NCI-H774 (cell line): ENCODE data around the gene PRDM7.
"Not testable (repeated sequence)": the region's sequence is repeated elsewhere in the genome, so short reads cannot be mapped to it uniquely, and the experiment has no call there.

Experiments used
- DNase-seq: peaks from one replicate; lab custom pipeline; 2025; lab: John Stamatoyannopoulos, UW

PRDM7 gene

DNA sequence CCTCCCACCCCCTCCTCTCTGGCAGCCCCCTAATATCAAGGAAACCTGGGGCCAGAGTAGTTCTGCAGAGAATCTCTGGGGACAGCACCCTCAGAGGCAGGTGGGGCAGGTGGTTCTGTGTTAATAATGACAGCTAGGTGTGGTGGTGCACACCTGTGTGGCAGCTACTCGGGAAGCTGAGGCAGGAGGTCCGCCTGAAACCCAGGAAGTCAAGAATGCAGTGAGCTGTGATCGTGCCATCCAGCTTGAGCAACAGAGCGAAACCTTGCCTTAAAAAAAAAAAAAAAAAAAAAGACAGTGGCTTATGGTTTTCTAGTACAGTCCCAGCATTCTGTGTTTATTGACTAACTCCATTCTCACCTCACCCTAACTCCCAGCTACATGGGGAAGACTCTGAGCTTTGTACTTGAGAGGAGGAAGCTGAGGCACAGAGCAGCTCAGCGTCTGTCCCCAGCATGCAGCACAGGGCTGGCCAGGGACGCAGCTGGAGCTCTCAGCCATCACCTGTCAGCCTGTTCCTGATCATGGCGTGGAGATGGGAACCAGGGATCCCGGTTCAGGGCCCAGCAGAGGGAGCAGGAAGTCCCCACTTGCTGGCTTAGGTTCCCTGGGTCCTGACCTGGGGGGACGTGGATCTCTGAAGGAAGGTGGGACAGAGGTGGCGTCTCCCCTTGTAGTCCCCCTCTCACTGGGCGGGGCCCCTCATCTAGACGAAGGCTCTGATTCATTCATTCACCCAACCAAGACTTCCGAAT, 64.0 kb downstream of the PRDM7 start:
- no peak for DNase-seq

- DNase-seq, result no peak
These were observed 65.1 kb downstream of the PRDM7 start for GRCh38 chr16:90011908-90012501.

DNA sequence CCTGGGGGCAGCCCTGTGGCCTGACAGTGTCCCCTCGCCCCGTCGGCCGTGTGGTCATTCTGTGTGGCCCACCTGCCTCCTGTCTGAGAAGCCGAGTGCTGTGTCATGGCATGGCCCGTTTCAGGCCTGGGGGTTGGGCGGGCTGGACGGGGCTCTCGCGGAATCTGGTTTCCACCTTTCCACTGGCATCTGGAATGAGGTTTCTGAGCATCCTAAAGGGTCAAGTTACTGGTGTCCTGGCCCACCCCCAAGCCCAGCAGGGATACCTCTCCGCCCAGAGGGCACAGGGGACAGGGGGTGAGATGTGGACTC, 65.7 kb downstream of the PRDM7 start:
- DNase-seq, result no peak

DNA sequence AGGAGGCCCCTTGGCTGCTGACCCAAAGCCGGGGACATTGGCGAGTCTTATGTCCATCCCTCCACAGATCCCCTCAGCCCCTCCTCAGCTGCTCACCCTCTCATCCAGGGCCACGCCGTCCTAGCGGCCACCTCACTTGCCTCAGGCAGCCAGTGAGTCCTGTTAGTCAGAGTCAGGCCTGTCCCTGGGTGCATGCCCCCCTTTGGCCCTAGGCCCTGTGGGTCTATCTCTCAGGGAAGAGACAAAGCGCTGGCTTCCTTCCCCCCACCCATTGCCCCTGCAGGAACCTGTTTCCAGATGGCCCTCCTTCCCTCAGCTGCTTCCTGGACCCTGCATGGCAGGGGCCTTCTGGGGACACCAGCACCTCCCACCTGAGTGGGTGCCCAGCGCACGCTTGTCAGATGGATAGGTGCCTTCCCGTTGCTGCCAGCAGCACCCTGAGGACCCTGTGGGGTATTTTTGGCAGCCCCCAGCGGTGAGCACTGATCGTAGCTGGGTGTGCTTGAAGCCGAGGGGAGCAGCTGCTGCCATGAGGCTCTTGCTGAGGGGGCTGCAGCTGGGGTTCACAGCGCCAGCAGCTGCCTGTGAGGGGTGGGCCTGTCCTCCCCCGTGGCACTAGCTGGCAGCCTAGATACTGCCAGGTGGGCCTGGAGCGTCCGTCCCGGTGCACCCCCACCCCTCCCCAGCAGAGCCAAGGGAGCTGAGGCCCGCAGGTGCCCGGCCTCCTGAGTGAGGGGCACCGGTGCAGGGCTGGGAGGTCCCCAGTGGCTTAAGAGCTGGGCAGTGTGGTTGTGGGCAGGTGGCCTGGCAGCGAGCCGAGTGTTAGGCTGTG, 66.2 kb downstream of the PRDM7 start:
- no peak for DNase-seq

- DNase-seq, result no peak
These were observed 67.8 kb downstream of the PRDM7 start for GRCh38 chr16:90009172-90009899.

DNA sequence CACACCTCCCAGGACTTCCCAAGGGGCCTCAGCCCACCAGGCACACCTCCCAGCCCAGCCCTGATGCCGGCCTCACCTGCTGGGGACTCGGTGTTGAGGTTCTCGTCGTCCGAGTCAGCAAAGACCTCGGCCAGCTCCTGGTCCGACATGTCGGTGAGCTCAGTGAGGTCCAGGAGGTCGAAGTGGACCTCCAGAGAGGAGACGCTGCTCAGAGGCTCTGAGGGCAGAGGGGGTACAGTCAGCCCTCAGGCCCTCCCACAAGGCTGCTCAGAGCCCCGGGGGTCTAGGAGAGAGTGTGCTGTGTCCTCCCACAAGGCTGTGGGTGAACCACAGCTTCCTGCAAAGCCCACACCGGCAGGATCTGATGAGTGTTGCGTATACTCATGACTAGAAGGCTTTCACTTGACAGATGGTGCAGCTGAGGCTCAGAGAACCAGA, 68.4 kb downstream of the PRDM7 start:
- no peak for DNase-seq

- DNase-seq, result not testable (repeated sequence)
These were observed 69.4 kb downstream of the PRDM7 start for GRCh38 chr16:90007635-90008234.

- no peak for DNase-seq
These were observed 70.1 kb downstream of the PRDM7 start for GRCh38 chr16:90007015-90007414.
